ENCODE measurements around the gene BTBD17. TPM values are rescaled to one million over a fixed set of nuclear protein-coding genes. Genes with fewer than 3 reads are reported as not detected.

BTBD17 gene
- total RNA-seq, 1 donor from 2014 or later: not detected

DNA sequence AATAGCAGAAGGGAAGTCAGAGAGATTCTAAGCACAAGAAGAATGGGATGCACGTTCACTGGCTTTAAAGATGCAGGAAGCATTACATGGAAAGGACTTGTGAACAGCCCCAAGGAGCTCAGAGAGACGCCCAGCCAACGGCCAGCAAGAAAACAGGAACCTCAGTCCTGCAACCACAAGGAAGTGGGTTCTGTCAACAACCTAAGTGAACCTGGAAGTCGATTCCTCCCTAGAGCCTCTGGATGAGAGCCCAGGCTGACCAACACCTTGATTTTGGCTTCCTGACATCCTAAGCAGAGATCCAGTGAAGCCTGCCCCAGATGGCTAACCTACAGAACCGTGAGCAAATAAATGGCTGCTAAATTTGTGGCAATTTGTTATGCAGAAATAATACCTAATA, 30.1 kb upstream of the BTBD17 start:
- peaks cover 11% of the 10 kb centered on the region for H3K27me3 Mint-ChIP-seq
- no peak for DNase-seq
- POLR2A ChIA-PET: no interaction called here
- TF ChIP-seq CTCF (IDR thresholded peaks at IDR 0.05): no peak
- H3K4me1 Mint-ChIP-seq: no peaks in the 10 kb centered on the region
- CTCF ChIA-PET: interaction anchor here (1.2 kb wide), 1 partner anchor 24 kb away, joined by 4 read pairs; no protein-coding TSS in a partner anchor
- H3K4me3 Mint-ChIP-seq: no peak overlapping the region
- H3K9me3 Mint-ChIP-seq: no peaks in the 10 kb centered on the region
- no peak overlapping the region for H3K27ac Mint-ChIP-seq
- no peaks in the 10 kb centered on the region for H3K36me3 Mint-ChIP-seq (ENCODE audit: low read depth)
- no peak for ATAC-seq (ENCODE audit: low read depth)
- intact Hi-C loops (cut with micrococcal nuclease): no loop called here

DNA sequence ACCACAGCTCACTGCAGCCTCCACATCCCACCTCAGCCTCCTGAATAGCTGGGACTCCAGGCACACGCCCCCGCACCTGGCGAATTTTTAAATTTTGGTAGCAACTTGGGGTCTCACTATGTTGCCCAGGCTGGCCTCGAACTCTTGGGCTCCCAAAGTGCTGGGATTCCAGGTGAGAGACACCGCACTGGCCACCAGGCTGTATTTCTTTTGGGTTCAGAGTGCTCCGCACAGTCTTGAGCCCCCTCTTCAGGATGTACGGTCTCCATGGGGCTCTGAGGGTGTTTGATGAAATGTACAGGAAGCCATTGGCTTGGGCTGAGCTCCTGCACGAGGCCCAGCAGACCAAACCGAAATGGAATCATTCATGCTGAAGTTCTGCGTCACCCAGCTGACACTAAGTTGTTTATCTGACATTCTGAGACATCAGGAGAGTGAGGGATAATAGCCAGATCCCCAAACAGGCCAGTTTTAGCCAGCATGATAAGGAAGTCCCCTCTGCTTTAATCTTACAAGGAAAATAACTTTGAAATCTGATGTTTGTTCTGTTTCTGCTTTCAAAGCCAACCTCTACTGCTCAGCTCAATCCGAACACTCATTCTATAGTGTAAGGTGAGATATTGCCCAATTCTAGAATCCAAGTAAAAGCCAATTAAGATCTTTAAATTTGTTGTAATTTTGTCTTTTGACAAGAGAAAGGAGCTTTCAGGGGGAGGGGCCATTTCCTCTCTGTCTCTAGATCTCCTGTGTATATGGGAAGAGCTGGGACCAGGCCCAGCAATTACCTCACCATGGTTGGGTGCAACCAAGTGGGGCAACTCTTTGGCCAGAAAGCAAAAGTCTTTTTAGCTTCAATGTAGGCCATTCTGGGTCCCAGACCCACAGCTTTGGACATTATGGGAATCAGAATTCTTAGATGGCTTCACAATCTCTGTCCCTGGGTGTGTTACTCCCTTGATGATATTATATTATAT, 29.3 kb upstream of the BTBD17 start:
- Mint-ChIP-seq H3K9me3 (no peaks in the 10 kb centered on the region), H3K4me3 (no peak overlapping the region), H3K27ac (no peak overlapping the region), H3K27me3 (peaks cover 11% of the 10 kb centered on the region), H3K36me3 (ENCODE audit: low read depth) (no peaks in the 10 kb centered on the region), H3K4me1 (no peaks in the 10 kb centered on the region)
- TF ChIP-seq CTCF (IDR thresholded peaks at IDR 0.05): no peak
- ChIA-PET CTCF (interaction anchor here (0.9 to 1.2 kb wide), 2 partner anchors 12 to 23 kb away, joined by 3 to 4 read pairs; no protein-coding TSS in a partner anchor), POLR2A (no interaction called here)
- no peak for ATAC-seq (ENCODE audit: low read depth)
- no peak for DNase-seq
- intact Hi-C loops (cut with micrococcal nuclease): no loop called here

DNA sequence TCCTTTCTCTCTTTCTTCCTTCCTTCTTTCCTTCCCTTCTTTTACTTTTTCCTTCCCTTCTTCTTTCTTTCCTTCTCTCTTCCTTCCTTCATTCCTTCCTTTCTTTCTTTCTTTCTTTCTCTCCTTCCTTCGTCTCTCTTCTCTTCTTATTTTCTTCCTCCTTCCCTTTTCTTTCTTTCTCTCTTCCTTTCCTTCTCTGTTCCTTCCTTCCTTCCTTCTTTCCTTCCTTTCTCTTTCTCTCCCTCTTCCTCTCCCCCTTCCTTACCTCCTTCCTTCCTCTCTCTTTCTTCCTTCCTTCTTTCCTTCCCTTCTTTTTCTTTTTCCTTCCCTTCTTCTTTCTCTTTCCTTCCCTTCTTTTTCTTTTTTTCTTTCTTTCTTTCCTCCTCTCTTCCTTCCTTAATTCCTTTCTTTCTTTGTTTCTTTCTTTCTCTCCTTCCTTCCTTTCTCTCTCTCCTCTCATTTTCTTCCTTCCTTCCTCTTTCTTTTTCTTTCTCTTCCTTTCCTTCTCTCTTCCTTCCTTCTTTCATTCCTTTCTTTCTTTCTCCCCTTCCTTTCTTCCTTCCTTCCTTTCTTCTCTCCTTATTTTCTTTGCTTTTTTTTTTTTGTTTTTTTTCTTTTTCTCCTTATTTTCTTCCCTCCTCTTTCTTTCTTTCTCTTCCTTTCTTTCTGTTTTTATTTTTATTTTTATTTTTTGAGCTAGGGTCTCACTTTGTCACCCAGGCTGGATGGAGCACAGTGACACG, 28.4 kb upstream of the BTBD17 start:
- intact Hi-C loops (cut with micrococcal nuclease): no loop called here
- H3K27ac Mint-ChIP-seq: no peak overlapping the region
- TF ChIP-seq CTCF (IDR thresholded peaks at IDR 0.05): no peak
- ChIA-PET CTCF (no interaction called here), POLR2A (no interaction called here)
- no peak overlapping the region for H3K4me3 Mint-ChIP-seq
- ATAC-seq (ENCODE audit: low read depth): no peak
- H3K36me3 Mint-ChIP-seq (ENCODE audit: low read depth): no peaks in the 10 kb centered on the region
- H3K9me3 Mint-ChIP-seq: no peaks in the 10 kb centered on the region
- H3K27me3 Mint-ChIP-seq: peaks cover 11% of the 10 kb centered on the region
- no peaks in the 10 kb centered on the region for H3K4me1 Mint-ChIP-seq
- no peak for DNase-seq

DNA sequence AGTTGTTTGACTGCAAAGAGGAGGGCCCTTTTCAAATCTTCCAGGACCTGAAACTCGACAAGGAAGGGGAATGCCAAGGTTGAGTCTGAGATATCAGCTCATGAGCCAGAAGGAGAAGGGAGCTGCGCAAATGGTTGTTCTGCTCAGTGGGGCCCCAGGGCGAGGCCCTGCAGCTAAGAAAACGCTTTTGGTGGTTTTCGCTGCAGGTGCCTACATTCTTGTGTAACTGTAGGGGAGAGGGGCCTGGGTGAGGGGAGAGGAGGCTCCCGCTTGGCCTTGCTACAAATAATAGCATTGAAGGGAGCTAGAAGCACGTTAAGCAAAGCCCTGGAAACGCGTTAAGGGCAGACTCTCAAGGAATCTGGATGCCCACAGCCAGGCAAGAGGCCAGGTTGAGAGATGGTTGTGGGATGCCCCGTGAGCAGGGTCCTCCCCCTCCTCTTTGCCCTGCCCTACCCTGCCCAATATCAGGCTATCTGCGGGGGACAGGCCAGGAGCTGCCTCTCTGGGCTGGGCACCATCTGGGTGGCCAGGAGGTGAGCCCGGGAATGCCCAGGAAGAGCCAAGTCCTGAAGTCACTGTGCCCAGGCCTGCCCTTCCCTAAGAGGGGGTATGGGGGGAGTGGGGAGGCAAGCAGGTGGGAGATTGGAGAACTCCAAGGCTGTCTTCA, 27.6 kb upstream of the BTBD17 start:
- H3K4me3 Mint-ChIP-seq: no peak overlapping the region
- ChIA-PET CTCF (no interaction called here), POLR2A (no interaction called here)
- no peaks in the 10 kb centered on the region for H3K36me3 Mint-ChIP-seq (ENCODE audit: low read depth)
- no peak for TF ChIP-seq CTCF (IDR thresholded peaks at IDR 0.05)
- no peaks in the 10 kb centered on the region for H3K9me3 Mint-ChIP-seq
- intact Hi-C loops (cut with micrococcal nuclease): no loop called here
- no peak overlapping the region for H3K27ac Mint-ChIP-seq
- DNase-seq (no peak), ATAC-seq (ENCODE audit: low read depth) (no peak)
- peaks cover 12% of the 10 kb centered on the region for H3K27me3 Mint-ChIP-seq
- no peaks in the 10 kb centered on the region for H3K4me1 Mint-ChIP-seq
